Measurements from ENCODE around the gene RPRML.

- TF ChIP-seq CTCF (conservative IDR thresholded peaks at IDR 0.05 in 1 of 2, IDR thresholded peaks at IDR 0.05 in 1 of 2; ENCODE audit: extremely low read depth in 1 of 2, insufficient read depth in 1 of 2, low read depth in 1 of 2, low read length in 2 of 2) (no peak), EZH2 (IDR thresholded peaks at IDR 0.05; ENCODE audit: borderline replicate concordance, low read length) (no peak)
These were observed 16.7 kb downstream of the RPRML start for GRCh38 chr17:46962374-46962790.

All from mammary epithelial cell (primary cell).